ENCODE measurements around the gene TUBB2B.

GRCh38 chr6:3276174-3277167 is 49.0 kb upstream of the TUBB2B start:
- TF ChIP-seq CTCF (IDR thresholded peaks at IDR 0.05; ENCODE audit: poor library complexity, severe bottlenecking) (no peak), EZH2 (IDR thresholded peaks at IDR 0.05; ENCODE audit: borderline replicate concordance, insufficient read depth, low read length, poor library complexity, severe bottlenecking) (no peak), TAF1 (IDR thresholded peaks at IDR 0.05; ENCODE audit: low read depth) (no peak), POLR2AphosphoS5 (IDR thresholded peaks at IDR 0.05) (no peak), RAD21 (conservative IDR thresholded peaks at IDR 0.05) (no peak), REST (IDR thresholded peaks at IDR 0.05; ENCODE audit: borderline replicate concordance) (no peak), EP300 (conservative IDR thresholded peaks at IDR 0.05; ENCODE audit: poor library complexity, severe bottlenecking) (no peak), MXI1 (conservative IDR thresholded peaks at IDR 0.05; ENCODE audit: poor library complexity, severe bottlenecking) (no peak), SMC3 (conservative IDR thresholded peaks at IDR 0.05; ENCODE audit: poor library complexity) (no peak)
